H1 (cell line): Measurements from ENCODE around the gene HIPK2. TPM values are rescaled to one million over a fixed set of nuclear protein-coding genes. Genes with fewer than 3 reads are reported as not detected.

ENCODE experiments used
- CTCF ChIA-PET: fragments of 300-600 bp; sonication (Branson Sonifier 250); formaldehyde crosslinking; loops from one replicate; lab custom pipeline; 2021; ENCODE audit not compliant: partially characterized antibody; lab: Charles Lee
- POLR2A ChIA-PET: fragments of 300-600 bp; sonication (Branson Sonifier 250); formaldehyde crosslinking; loops from one replicate; lab custom pipeline; 2021; ENCODE audit warnings: inconsistent platforms; ENCODE audit not compliant: partially characterized antibody; lab: Charles Lee
- DNase-seq, 2 experiments: peaks; one replicate each; pipeline versions ENCODE4 v3.0.0 to v3.0.0-alpha.2; 2010 to 2022; ENCODE audit warnings: low spot score in 2 of 2, low read depth in 1 of 2, mixed read lengths in 1 of 2
- FAIRE-seq: peaks from 2 replicates; lab custom pipeline; 2011; peaks lifted over from hg19 to GRCh38; lab: Jason Lieb, UNC
- H2AFZ ChIP-seq: 2 replicates; pipeline ENCODE4 v1.8.1; 2012; ENCODE audit warnings: low read length, inconsistent platforms
- H2AK5ac ChIP-seq: 2 replicates; pipeline ENCODE4 v1.6.1; 2013; ENCODE audit warnings: low read depth, low read length
- H2BK120ac ChIP-seq: replicated peaks from 2 replicates; pipeline ENCODE3; 2013; ENCODE audit warnings: low read depth, low read length, inconsistent platforms
- H2BK12ac ChIP-seq: 2 replicates; pipeline ENCODE4 v1.6.1; 2013; ENCODE audit warnings: low read depth, low read length
- H2BK15ac ChIP-seq: 2 replicates; pipeline ENCODE4 v1.6.1; 2013; ENCODE audit warnings: low read length
- H2BK20ac ChIP-seq: 2 replicates; pipeline ENCODE4 v1.6.1; 2013; ENCODE audit warnings: low read length
- H2BK5ac ChIP-seq: 2 replicates; pipeline ENCODE4 v1.6.1; 2013; ENCODE audit warnings: low read depth, low read length
- H3K14ac ChIP-seq: 2 replicates; pipeline ENCODE4 v1.6.1; 2013; ENCODE audit warnings: inconsistent platforms; ENCODE audit not compliant: insufficient read length
- H3K18ac ChIP-seq: 2 replicates; pipeline ENCODE4 v1.6.1; 2013; ENCODE audit warnings: low read length; ENCODE audit errors: extremely low read depth
- H3K23ac ChIP-seq: 2 replicates; pipeline ENCODE4 v1.6.1; 2013; ENCODE audit warnings: inconsistent platforms; ENCODE audit not compliant: insufficient read length
- H3K23me2 ChIP-seq: 2 replicates; pipeline ENCODE4 v1.6.1; 2013; ENCODE audit warnings: low read depth, low read length
- H3K27ac ChIP-seq: 2 replicates; pipeline ENCODE4 v1.6.1; 2011; ENCODE audit warnings: low read depth, low read length, inconsistent platforms
- H3K27me3 ChIP-seq, 4 experiments: replicated peaks in 1 of 4; 1 replicate in 1 of 4; 2 replicates in 3 of 4; pipeline versions ENCODE4 v1.6.1 to v1.8.1; 2011 to 2013; ENCODE audit warnings: low read length in 3 of 4, mild to moderate bottlenecking in 3 of 4, inconsistent platforms in 2 of 4, mixed read lengths in 2 of 4, moderate library complexity in 1 of 4; ENCODE audit not compliant: control insufficient read depth in 3 of 4, insufficient read depth in 3 of 4; ENCODE audit errors: extremely low read depth in 1 of 4
- H3K36me3 ChIP-seq, 4 experiments: 2 replicates each; pipeline versions ENCODE4 v1.6.1 to v1.8.1; 2011 to 2013; ENCODE audit warnings: mild to moderate bottlenecking in 4 of 4, low read length in 3 of 4, moderate library complexity in 2 of 4, control low read depth in 1 of 4, inconsistent platforms in 1 of 4; ENCODE audit not compliant: insufficient read depth in 4 of 4, control insufficient read depth in 2 of 4
- H3K4ac ChIP-seq: replicated peaks from 2 replicates; pipeline ENCODE3; 2013; ENCODE audit warnings: low read length, low read depth, mixed read lengths, inconsistent platforms; ENCODE audit not compliant: insufficient read length
- H3K4me1 ChIP-seq, 4 experiments: replicated peaks in 1 of 4; 1 replicate in 1 of 4; 2 replicates in 3 of 4; pipeline versions ENCODE4 v1.6.1 to v1.8.1; 2011 to 2013; ENCODE audit warnings: low read length in 3 of 4, inconsistent platforms in 2 of 4, mixed read lengths in 1 of 4; ENCODE audit not compliant: insufficient read depth in 4 of 4, control insufficient read depth in 3 of 4
- H3K4me2 ChIP-seq, 2 experiments: 2 replicates each; pipeline versions ENCODE4 v1.6.1 to v1.8.1; 2011 to 2013; ENCODE audit warnings: low read depth in 2 of 2, low read length in 2 of 2, control low read depth in 1 of 2, inconsistent platforms in 1 of 2, mild to moderate bottlenecking in 1 of 2; ENCODE audit not compliant: insufficient read depth in 1 of 2
- H3K4me3 ChIP-seq, 4 experiments: fragments of 200-600, 300-600 bp in 1 of 4; sonication (generic), shearing (Covaris generic), sonication (Bioruptor Twin) in 1 of 4; 2 replicates each; pipeline versions ENCODE4 v1.5.1 to v1.8.1; 2011 to 2016; ENCODE audit warnings: low read length in 4 of 4, low read depth in 3 of 4, control low read depth in 2 of 4, inconsistent platforms in 2 of 4, mild to moderate bottlenecking in 2 of 4, mixed read lengths in 1 of 4, moderate library complexity in 1 of 4; ENCODE audit not compliant: insufficient read depth in 2 of 4; ENCODE audit errors: extremely low read depth in 1 of 4
- H3K56ac ChIP-seq: replicated peaks from 2 replicates; pipeline ENCODE3; 2013; ENCODE audit warnings: low read depth, mild to moderate bottlenecking, mixed read lengths, low read length, inconsistent platforms; ENCODE audit not compliant: insufficient read length
- H3K79me1 ChIP-seq: 2 replicates; pipeline ENCODE4 v1.6.1; 2013; ENCODE audit warnings: low read depth, low read length, control low read depth
- H3K79me2 ChIP-seq, 2 experiments: 2 replicates each; pipeline versions ENCODE4 v1.6.1 to v1.8.1; 2012 to 2013; ENCODE audit warnings: low read length in 2 of 2, mild to moderate bottlenecking in 2 of 2, inconsistent platforms in 1 of 2; ENCODE audit not compliant: insufficient read depth in 2 of 2, control insufficient read depth in 1 of 2
- H3K9ac ChIP-seq, 4 experiments: replicated peaks in 1 of 4; 1 replicate in 1 of 4; 2 replicates in 3 of 4; pipeline versions ENCODE4 v1.6.1 to v1.8.1; 2011 to 2013; ENCODE audit warnings: low read depth in 3 of 4, low read length in 3 of 4, control low read depth in 2 of 4, mild to moderate bottlenecking in 2 of 4, moderate library complexity in 2 of 4, inconsistent platforms in 1 of 4; ENCODE audit errors: extremely low read depth in 1 of 4
- H3K9me3 ChIP-seq, 2 experiments: 2 replicates each; pipeline versions ENCODE4 v1.6.1 to v1.8.1; 2012 to 2013; ENCODE audit warnings: mild to moderate bottlenecking in 2 of 2, moderate library complexity in 2 of 2, control low read depth in 1 of 2, inconsistent platforms in 1 of 2, low read depth in 1 of 2, low read length in 1 of 2, mixed read lengths in 1 of 2; ENCODE audit not compliant: insufficient read depth in 2 of 2
- H4K20me1 ChIP-seq, 2 experiments: replicated peaks in 1 of 2; 2 replicates each; pipeline versions ENCODE3 to v1.8.1; 2011 to 2013; ENCODE audit warnings: inconsistent platforms in 2 of 2, low read length in 2 of 2, mild to moderate bottlenecking in 1 of 2; ENCODE audit not compliant: insufficient read depth in 2 of 2, control insufficient read depth in 1 of 2
- H4K5ac ChIP-seq: 2 replicates; pipeline ENCODE4 v1.6.1; 2013; ENCODE audit warnings: low read length, low read depth, mixed read lengths, inconsistent platforms; ENCODE audit not compliant: insufficient read length
- H4K8ac ChIP-seq: 2 replicates; pipeline ENCODE4 v1.8.0; 2013; ENCODE audit warnings: mild to moderate bottlenecking, moderate library complexity, low read length, inconsistent platforms; ENCODE audit not compliant: insufficient read depth; ENCODE audit errors: extremely low read depth
- H4K91ac ChIP-seq: replicated peaks from 2 replicates; pipeline ENCODE3; 2013; ENCODE audit warnings: low read length, mixed read lengths, inconsistent platforms; ENCODE audit not compliant: insufficient read length
- BRCA1 ChIP-seq: IDR thresholded peaks from 2 replicates; pipeline ENCODE4 v1.6.1; 2012; ENCODE audit warnings: low read depth, low read length, improper control_type of control experiment
- CHD1 ChIP-seq: IDR thresholded peaks from 2 replicates; pipeline ENCODE4 v1.6.1; 2012; ENCODE audit warnings: low read depth, low read length, improper control_type of control experiment
- CREB1 ChIP-seq: IDR thresholded peaks from 2 replicates; pipeline ENCODE4 v1.6.1; 2012; ENCODE audit warnings: inconsistent platforms
- HDAC2 ChIP-seq, 2 experiments: fragments of 300-600 bp in 1 of 2; sonication (generic) in 1 of 2; IDR thresholded peaks; 2 replicates each; pipeline ENCODE4 v1.6.1; 2011 to 2012; ENCODE audit warnings: low read depth in 2 of 2, low read length in 2 of 2, mild to moderate bottlenecking in 2 of 2, moderate library complexity in 2 of 2, borderline replicate concordance in 1 of 2, inconsistent platforms in 1 of 2
- SP2 ChIP-seq: IDR thresholded peaks from 2 replicates; pipeline ENCODE4 v1.6.1; 2012; ENCODE audit warnings: mild to moderate bottlenecking, low read length, inconsistent platforms
- TEAD4 ChIP-seq: IDR thresholded peaks from 2 replicates; pipeline ENCODE4 v1.6.1; 2012; ENCODE audit warnings: low read depth, low read length, inconsistent platforms, mixed read lengths
- WGBS, 2 experiments: shearing (Covaris generic) in 1 of 2; methylation state at CpG; one replicate each; pipeline versions ENCODE4 v1.1.6 to v1.1.7; 2013 to 2015; ENCODE audit warnings: low lambda C conversion rate in 2 of 2, mixed read lengths in 2 of 2, inconsistent platforms in 1 of 2, low coverage in 1 of 2, missing lambda C conversion rate in 1 of 2; ENCODE audit not compliant: insufficient replicate concordance in 2 of 2, insufficient coverage in 1 of 2, insufficient read length in 1 of 2; ENCODE audit errors: extremely low coverage in 1 of 2, missing lambda C conversion rate in 1 of 2; 5-methylcytosine and 5-hydroxymethylcytosine counted together
- polyA plus RNA-seq, 7 experiments: library from polyadenylated mRNA; depleted of rRNA in 3 of 7; stranded (reverse) in 5 of 7; unstranded in 2 of 7; fragments of >200 nt in 5 of 7; fragments of 200-250 nt in 2 of 7; gene quantifications; 1 replicate in 5 of 7; 2 replicates in 1 of 7; 4 replicates in 1 of 7; pipeline versions ENCODE4 v1.2.1 to v1.2.3, GENCODE V29; 2011 to 2013; ENCODE audit warnings: missing spikeins in 2 of 7, mixed read lengths in 2 of 7
- total RNA-seq: library from RNA; stranded (reverse); fragmentation: NEBNext Ultra II Directional; extraction: Animal tissue kit (Norgen Biotek cat#: 25700); gene quantifications from 2 replicates; pipeline ENCODE4 v1.2.1, GENCODE V29; 2021

Gene HIPK2
- total and polyA plus RNA-seq, 2 of the 8 experiments (the other 6 are each of a cell fraction or from before 2014, with no cell fraction given), result 8.3 to 24.3 TPM

- H2BK20ac ChIP-seq, result no peak overlapping the region
- H3K9me3 ChIP-seq, result no peaks in the 10 kb centered on the region
- H4K8ac ChIP-seq, result no peak overlapping the region
- ChIA-PET POLR2A (interaction anchor here (3.8 kb wide), 1 partner anchor 11 kb away, joined by 8 read pairs; no protein-coding TSS in a partner anchor), CTCF (interaction anchor here (1.4 kb wide), 1 partner anchor 123 kb away, joined by 3 read pairs; no protein-coding TSS in a partner anchor)
- H3K79me2 ChIP-seq, result peaks cover 0 to 47% of the 10 kb centered on the region in 2 experiments; a peak in 3 of 4 replicates
- no peak overlapping the region for H3K23ac ChIP-seq
- H3K18ac ChIP-seq, result no peak overlapping the region
- H2BK12ac ChIP-seq, result no peak overlapping the region
- H3K4me2 ChIP-seq, result no peak overlapping the region
- no peaks in the 10 kb centered on the region for H3K23me2 ChIP-seq
- no peak overlapping the region for H2BK15ac ChIP-seq
- no peak overlapping the region for H3K4ac ChIP-seq
- no peak overlapping the region for H2BK120ac ChIP-seq
- peaks cover 0 to 4% (median 0%) of the 10 kb centered on the region in 4 experiments; a peak in 3 of 7 replicates for H3K4me1 ChIP-seq
- no peak for FAIRE-seq
- no peak overlapping the region for H3K56ac ChIP-seq
- H3K4me3 ChIP-seq, result no peak overlapping the region
- H3K36me3 ChIP-seq, result no peaks in the 10 kb centered on the region
- H3K14ac ChIP-seq, result no peak overlapping the region
- no peak overlapping the region for H4K5ac ChIP-seq
- WGBS, 2 experiments, result 86% methylated on average over 6 of the region's 6 CpGs; no CpG with 5 or more reads in 1 of the 2 experiments
- no peak overlapping the region for H4K91ac ChIP-seq
- no peak for DNase-seq
- H3K79me1 ChIP-seq, result peaks cover 12% of the 10 kb centered on the region
- H2AK5ac ChIP-seq, result no peak overlapping the region
- no peak overlapping the region for H2AFZ ChIP-seq
- peaks cover 0 to 2% of the 10 kb centered on the region in 2 experiments for H4K20me1 ChIP-seq
- no peak overlapping the region for H3K9ac ChIP-seq
- no peak overlapping the region for H3K27ac ChIP-seq
- TF ChIP-seq HDAC2 (IDR thresholded peaks at IDR 0.05; ENCODE audit: borderline replicate concordance in 1 of 2, low read depth in 2 of 2, low read length in 2 of 2) (no peak), CREB1 (no peak), CHD1 (no peak), TEAD4 (no peak), BRCA1 (no peak), SP2 (no peak)
- H2BK5ac ChIP-seq, result no peak overlapping the region
- H3K27me3 ChIP-seq, result no peaks in the 10 kb centered on the region; a peak in 1 of 7 replicates
Measured at GRCh38 chr7:139769761-139770160, 8.0 kb downstream of the HIPK2 start.
